CD4-positive, alpha-beta T cell treated with Interleukin-15 for 4 hours (primary cell): ENCODE data around the gene SYT8.
A peak's percentile ranks its signal among the peaks of the same experiment; 100 is the strongest.

ENCODE experiments used
- DNase-seq: peaks from one replicate; pipeline ENCODE4 v3.0.0-alpha.2; 2020; ENCODE audit warnings: low spot score

SYT8 gene

DNA sequence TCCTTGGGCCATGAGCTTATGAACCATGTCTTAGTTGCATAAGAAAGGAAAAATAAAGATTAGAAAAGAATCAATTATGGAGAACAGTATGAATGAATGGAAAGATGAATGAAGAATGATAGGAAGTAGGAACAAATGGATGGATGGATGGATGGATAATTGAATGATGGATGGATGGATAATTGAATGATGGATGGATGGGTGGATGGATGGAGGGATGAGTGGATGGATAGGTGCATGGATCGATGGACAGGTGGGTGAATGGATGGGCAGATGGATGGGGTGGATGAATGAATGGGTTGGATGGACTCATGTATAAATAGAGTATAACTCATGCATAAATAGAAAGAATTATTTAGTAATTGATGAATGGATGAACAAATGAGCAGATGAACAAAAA is 25.3 kb downstream of the SYT8 start:
- no peak for DNase-seq

- no peak for DNase-seq
These were observed 26.9 kb downstream of the SYT8 start for GRCh38 chr11:1861435-1862411.

DNA sequence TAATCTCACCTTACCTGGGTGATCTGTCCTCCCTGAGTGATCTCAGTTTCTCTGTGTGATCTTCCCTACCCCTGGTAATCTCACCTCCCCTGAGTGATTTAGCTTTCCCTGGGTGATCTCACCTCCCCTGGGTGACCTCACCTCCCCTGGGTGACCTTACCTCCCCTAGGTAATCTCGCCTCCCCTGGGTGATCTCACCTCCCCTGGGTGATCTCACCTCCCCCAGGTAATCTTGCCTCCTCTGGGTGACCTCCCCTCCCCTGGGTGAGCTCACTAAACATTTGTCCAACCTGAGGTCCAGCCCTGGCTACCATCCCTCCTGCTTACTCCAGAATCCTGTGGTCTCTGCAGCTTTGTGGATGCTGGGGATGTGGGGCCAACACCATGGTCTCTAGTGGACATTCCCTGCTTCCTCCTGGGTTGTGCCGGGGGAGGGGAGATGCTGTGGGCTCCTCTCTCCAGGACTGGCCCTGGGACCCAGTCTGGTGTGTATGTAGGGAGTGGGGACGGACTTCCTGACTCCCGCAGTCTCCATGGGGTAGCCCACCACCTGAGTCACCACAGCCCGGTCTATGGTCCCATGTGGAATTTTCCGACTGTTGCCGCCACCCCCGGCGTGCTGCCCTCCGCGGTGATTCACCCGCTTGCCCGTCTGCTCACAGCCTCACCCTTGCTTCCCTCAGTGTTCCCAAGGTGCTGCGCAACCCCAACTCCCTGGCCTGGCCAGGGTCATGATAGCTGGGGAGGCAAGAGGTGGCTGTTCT is 28.0 kb downstream of the SYT8 start:
- DNase-seq: no peak

DNA sequence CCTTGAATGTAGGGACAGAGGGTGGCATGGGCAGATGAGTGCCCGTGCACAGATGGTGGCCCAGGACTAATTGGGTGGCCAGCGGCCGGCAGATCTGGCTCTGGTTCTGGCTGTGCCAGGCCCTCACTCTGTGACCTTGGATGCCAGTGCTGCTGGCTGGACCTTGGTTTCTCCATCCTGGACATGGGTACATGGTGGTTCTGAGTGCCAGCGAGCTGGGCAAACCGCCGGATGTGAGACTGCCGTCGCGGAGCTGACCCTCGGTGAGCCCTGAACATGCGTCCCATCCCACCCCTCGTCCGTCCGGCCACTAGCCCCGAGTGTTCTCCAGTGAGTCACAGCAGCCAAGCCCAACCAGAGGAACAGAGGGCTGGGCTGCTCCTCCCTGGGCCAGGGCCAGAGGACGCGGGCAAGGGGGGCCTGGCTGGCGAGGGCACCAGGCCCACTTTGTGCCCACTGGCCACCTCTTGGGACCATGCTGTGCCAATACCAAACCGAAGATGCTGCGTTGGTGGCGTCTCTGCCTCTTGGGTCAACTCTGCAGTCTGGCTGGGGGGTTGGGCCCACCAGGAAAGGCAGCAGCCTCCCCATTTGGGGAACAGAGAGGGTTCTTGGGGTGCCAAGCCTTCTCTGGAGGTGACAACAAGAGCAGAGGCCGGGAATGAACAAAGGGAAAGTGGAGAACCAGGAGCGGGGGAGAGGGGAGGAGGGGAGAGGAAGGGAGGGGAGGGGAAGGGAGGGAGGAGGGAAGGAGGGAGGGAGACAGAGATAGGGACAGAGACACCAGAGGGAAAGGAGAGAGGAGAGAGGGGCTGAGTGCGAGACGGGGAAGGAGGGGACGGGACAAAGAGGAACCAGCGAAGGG is 28.8 kb downstream of the SYT8 start:
- DNase-seq: no peak

DNA sequence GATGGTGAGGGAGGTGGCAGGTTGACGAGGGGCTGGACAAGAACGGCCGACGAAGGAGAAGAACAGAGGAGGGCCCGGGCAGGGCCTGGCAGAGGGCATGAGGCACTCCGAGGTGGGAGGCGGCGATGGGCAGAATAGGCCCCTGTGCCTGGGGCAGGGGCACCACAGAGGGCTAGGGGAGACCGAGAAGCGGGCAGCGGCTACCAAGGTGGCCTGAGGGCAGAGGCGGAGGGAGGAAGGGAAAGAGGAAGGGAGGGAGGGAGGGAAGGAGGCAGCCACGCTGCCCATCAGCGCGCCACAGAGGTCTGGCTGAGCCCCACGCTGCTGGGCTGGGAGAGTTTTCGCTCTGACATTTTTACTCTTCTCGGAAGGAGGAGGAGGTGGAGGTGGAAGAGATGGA is 29.4 kb downstream of the SYT8 start:
- DNase-seq: no peak

DNA sequence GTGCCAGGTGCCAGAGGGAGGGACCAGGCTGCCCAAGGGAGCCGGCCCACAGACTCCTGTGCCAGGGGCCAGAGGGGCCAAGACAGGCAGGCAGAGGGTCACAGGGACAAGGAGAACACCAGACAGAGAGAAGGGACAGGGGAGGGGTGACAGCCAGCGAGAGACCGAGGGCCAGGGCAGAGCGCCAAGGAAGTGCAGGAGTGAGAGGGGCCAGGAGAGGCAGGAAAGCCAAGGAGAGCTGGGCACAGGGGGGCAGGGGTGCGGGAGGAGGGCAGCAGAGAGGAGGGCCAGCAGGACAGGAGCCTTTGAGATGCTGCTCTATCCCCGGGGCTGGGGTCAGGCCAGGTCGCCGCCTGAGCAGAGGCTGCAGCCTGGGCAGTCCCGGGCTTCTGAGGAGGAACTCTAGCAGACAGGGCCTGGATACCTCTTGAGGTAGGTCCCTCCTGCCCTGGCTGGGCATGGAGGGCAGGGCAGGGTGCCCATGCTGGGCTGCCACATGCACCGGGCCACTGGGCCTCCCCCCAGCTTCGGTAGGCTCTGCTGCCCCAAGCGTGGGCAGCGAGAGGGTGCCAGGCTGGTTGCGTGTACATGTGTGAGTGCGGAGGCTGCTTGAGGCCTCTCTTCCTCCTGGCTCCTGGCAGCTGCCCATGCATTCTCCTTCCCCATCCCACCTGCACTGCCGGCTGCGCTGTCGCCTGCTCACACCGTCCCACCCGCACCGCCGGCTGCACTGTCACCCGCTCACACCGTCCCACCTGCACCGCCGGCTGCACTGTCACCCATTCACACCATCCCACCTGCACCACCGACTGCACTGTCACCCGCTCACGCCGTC is 30.3 kb downstream of the SYT8 start:
- no peak for DNase-seq

- no peak for DNase-seq
These were observed 31.4 kb downstream of the SYT8 start for GRCh38 chr11:1866226-1866625.

DNA sequence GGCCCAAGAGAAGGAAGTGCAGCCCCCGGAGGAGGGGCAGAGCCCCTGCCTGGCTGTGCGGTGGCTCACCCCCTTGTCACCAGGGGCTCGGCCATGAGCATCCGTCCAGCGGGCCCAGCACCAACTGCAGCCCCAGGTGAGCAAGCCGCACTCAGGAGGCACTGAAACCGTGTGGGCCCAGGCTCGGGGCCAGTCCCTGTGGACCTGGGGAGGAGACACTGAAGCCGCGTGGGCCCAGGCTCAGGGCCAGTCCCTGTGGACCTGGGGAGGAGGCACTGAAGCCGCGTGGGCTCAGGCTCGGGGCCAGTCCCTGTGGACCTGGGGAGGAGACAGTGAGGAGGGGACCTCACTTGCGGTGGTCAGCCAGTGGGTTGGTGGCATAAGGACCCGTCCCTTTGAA is 32.0 kb downstream of the SYT8 start:
- DNase-seq: no peak

- DNase-seq: no peak
These were observed 32.6 kb downstream of the SYT8 start for GRCh38 chr11:1867381-1867780.

- no peak for DNase-seq
These were observed 33.4 kb downstream of the SYT8 start for GRCh38 chr11:1868056-1868635.

GRCh38 chr11:1868636-1869291 is 34.0 kb downstream of the SYT8 start:
- no peak for DNase-seq

DNA sequence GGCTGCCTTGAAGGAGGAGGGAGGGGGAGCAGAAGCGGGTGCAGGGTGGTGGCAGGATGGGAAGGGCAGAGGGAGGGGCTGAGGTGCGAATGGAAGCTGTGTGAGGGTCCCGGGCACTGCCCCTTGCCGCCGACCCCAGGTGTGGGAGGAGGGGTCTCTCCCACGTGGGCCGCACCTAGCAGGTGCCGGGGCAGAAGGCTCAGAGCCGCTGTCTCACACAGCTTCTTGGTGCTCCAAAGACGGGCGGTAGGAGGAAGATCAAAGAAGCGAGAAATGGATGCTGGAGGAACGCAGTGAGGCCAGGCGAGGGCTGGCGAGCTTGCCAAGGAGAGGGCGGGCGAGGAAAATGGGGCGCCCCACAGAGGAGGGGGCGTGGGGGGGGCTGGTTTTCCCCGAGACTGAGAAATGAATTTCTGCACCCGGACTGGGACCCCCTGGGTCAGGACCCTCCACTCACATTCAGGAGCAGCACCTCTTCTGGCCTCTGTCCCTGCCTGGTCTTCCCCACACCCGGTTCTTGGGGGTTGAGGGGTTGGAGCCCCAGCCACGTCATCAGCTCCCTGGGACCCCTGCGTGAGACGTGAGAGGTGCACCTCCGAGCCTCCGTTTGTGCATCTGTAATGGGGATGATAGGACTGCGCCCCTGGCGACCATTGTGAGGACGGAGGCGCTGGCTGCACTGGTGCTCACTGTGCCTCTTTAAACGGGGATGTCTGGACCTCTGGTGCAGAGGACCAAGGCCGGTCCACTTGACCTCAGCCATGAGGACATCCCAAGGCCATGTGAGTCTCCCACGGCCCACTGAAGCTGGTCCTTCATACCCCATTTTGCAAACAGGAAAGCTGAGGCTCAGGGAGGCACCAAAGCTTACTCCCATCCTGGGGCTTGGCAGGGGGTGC is 34.9 kb downstream of the SYT8 start:
- DNase-seq: no peak

- DNase-seq: no peak
These were observed 35.5 kb downstream of the SYT8 start for GRCh38 chr11:1870326-1870696.

DNA sequence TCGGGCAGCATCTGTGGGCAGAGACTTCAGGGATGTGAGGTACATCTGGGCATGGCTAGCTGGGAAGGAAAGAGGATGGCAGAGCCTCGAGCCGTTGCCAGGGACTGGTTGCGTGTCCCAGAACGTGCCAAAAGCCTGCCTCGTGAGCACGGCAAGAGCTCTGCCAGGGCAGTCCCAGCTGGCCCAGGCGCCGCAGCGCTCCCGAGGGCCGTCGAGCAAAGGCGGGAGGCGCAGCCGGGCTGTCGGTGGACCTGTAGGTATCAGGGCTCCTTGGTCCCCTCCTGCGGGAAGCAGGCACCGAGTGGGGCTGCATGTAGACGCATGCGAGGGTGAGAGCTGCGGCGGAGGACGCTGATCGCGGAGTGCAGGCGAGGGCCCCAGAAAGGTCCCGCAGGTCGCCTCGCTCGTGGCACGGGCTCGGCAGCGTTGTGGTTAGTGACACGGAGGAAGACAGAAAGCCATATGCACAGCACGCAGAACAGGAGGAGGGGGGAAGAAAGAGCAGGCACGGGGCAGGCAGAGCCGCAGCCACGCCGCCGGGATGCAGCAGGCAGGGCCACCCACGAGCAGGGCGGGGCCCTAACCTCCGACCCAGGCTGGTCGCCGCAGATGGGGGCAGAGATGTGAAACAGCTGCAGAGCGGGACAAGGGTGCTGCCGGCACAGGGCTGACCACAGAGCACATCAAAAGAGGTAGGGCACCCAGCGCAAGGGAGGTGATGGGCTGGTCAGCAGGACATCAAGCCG is 36.1 kb downstream of the SYT8 start:
- peak; percentile 42 for DNase-seq

DNA sequence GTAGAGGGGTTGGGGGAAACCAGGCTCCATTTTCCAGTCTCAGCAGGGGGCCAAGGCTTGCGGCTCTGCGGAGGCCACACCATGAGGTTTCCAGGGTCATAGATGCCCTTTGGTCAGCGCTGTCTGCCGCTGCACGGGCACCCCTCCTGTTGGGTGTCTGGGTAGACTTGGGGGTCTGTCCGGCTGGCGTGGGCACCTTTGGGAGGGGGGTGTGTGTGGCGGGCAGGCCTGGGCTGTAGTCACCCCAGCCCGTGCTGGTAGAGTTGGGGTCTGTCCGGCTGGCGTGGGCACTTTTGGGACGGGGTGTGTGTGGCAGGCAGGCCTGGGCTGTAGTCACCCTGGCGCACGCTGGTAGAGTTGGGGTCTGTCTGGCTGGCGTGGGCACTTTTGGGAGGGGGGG is 36.7 kb downstream of the SYT8 start:
- no peak for DNase-seq

DNA sequence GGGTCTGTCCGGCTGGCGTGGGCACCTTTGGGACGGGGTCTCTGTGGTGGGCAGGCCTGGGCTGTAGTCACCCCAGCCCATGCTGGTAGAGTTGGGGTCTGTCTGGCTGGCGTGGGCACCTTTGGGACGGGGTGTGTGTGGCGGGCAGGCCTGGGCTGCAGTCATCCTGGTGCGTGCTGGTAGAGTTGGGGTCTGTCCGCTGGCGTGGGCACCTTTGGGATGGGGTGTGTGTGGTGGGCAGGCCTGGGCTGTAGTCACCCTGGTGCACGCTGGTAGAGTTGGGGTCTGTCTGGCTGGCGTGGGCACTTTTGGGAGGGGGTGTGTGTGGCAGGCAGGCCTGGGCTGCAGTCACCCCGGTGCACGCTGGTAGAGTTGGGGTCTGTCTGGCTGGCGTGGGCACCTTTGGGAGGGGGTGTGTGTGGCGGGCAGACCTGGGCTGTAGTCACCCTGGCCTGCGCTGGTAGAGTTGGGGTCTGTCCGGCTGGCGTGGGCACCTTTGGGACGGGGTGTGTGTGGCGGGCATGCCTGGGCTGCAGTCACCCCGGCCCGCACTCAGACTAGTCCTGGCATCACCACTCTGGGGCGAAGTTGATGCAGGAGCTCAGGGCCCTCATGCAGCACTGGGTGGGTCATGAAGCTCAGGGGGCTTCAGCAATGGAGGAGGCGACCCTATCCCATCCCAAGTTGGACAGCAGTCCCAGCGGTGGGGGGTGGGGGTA is 37.6 kb downstream of the SYT8 start:
- no peak for DNase-seq

DNA sequence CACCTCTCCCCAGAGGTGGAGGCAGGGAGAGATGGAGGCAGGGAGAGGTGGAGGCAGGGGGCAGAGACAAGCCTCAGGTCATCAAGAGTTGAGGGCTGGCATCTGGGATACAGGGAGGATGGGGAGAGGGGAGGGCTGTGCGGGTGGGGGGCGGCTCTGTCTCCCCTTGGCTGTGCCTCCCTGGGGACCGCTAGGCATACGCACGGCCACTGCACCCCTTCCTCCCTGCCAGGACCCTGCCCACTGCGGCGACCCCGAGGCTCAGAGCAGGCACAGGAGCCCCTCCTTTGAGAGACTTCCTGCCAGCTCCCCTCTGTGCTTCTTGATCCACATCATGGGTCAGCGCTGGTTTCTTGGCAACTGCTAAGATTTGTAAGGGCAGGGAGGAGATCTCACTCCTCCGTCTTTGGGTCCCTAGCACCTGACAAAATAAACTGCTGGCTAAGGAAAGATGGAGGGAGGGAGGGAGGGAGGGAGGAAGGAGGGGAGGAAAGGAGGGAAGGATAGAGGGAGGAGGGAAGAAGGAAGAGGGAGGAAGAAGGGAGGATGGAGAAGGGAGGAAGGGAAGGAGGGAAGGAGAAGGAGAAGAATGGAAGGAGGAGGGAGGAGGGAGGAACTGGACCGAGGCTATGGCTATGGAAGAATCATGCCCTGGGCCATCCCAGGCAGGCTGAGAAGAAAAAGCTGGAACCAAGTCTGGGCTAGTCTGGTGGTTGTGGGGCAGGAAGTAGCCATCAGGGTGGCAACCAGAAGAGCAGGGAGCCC is 38.4 kb downstream of the SYT8 start:
- no peak for DNase-seq
